Fibroblast of peridontal ligament (primary cell): Measurements from ENCODE around the gene COX10.
"Not testable (repeated sequence)": the region's sequence is repeated elsewhere in the genome, so short reads cannot be mapped to it uniquely, and the experiment has no call there.

Source experiments
- DNase-seq: peaks from one replicate; pipeline ENCODE4 v3.0.0-alpha.2; 2010; ENCODE audit errors: extremely low read depth

The COX10 gene

GRCh38 chr17:14123619-14124278 lies 54.4 kb downstream of the COX10 start:
- DNase-seq: peak; percentile 37

GRCh38 chr17:14124854-14125253 lies 55.5 kb downstream of the COX10 start:
- DNase-seq: no peak

- no peak for DNase-seq
These were observed 56.3 kb downstream of the COX10 start for GRCh38 chr17:14125518-14126137.

DNA sequence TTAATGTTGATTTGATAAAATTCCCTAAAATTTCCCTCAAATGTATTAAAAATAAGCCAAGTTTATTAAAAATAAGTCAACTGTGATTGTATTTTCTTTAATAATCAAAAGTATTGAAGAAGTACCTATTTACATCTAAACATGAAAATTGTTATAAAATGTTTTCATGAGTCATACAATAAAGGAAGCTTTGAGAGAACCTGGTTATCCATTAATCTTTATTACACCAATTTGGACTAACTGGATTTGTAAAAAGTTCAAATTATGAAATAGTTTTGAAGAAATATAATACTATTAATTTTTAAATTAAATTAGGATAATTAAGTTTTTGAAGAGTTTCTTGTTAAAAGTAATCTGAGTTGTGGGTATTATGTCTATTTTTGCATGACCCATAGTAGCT lies 63.8 kb downstream of the COX10 start:
- DNase-seq: no peak

DNA sequence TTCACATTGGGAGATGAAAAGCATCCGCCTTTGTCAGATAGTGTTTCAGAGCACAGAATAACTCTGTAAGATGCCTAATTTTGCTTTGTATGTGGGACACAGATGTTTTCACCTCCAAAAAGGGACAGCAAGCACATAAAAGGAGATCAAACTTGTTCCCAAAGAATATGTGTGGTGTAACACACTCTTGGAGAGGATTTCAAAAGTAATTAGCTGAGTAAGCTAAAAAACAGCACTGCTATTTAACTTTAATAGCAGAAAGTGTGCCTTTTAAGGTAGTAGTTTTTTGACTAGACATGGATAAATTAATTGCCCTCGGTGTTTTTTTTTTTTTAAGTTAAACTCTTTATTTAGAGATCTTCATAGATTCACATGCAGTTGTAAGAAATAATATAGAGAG lies 65.2 kb downstream of the COX10 start:
- DNase-seq: no peak

DNA sequence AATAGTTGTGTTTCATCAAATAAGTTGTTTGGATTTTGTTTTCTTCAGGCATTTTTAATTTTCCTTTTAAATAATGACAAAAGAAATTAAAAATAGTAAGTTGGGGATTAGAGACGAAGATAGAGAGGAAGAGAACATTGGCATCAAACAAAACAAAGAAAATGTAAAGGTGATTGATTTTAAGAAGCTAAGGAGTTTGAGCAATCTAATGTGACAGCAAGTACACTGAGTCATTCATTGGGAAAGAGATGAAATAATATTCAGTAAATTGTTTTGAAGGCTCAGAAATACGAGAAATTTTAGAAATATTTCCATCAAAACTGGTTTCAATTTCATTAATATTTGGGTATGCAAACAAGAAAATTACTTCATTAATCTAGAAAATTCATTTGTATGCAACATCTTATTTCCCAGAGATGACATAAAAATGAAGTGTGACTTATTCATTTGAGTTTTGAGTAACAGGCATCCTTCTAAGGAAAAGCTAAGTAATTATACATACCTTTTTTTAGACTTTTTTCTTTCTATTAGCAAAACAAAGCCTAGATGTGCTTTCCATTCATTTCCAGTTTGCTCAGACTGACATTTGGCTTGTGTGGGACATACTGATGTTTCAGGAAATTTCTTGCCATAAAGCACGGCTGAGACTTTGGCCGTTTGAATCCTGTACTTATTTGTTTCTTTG lies 66.7 kb downstream of the COX10 start:
- no peak for DNase-seq

DNA sequence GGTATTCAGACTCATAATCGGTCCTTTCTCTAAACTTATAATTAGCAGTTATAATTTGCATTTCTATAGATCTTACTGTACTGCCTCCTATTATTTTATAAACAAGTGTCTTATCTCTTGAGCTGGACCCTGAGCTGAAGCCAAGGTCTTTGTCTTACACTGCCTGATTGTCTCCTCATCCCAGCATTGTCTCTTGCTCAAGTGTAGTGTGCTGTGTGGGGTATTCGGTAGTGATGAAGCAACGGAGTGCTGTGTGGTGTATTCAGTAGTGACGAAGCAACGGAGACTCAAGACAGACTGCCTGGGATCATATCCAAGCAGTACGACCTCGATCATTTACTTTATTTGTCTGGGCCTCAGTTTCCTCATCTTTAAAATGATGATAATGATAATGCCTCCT lies 69.3 kb downstream of the COX10 start:
- DNase-seq: no peak

DNA sequence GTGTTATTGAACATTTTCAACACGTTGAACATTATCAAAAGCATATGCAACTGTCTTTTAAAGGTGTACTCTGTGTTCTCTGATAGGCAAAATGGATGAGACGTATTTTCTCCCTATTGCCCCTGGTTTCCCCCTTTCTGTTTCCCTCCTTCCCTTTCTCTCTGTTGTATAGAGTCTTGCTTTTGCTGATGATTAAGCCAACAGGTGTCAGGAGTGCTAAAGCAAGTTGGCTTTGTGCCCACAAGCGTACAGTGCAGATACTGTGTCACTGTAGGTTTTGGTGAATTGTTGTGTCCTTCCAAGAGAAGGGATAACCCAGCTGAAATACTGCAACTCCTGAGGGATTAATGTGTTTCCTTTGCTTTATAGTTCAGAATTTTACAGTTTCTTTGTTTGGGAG lies 74.4 kb downstream of the COX10 start:
- DNase-seq: no peak

- peak; percentile 62 for DNase-seq
These were observed 75.2 kb downstream of the COX10 start for GRCh38 chr17:14144508-14144907.

DNA sequence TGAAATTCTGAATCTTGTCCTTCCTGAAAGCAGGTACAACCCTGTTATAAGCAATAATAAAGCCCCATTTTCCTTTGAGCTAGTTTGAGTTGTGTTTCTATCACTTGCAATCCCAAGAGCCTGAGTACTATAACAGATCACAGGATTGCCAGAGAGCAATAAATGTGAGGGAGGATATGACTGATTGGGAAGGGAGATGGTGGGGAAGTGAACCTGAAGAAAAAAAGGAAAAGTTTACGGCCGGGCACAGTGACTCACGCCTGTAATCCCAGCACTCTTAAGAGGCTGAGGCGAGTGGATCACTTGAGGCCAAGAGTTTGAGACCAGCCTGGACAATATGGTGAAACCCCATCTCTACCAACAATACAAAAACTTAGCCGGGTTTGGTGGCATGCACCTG lies 80.4 kb downstream of the COX10 start:
- no peak for DNase-seq

GRCh38 chr17:14150619-14151018 lies 81.3 kb downstream of the COX10 start:
- no peak for DNase-seq

DNA sequence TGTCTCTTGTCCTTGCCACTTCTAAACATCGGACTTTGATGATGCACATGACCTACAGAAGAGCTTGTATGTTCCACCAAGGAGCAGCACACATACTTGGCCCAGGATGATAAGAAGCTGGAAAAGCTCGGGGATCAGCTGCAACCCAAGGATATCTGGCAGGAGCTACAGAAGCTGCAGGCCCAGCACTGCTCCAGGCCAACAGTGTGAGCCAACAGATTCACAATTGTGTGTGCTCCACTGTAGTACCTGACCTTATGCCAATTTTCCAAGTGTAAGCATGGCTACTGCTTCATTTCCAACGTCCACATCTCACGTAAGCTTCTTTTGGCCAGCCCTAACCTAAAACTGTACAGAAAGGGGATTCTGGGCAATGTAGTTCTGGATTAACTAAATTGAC lies 83.4 kb downstream of the COX10 start:
- no peak for DNase-seq

DNA sequence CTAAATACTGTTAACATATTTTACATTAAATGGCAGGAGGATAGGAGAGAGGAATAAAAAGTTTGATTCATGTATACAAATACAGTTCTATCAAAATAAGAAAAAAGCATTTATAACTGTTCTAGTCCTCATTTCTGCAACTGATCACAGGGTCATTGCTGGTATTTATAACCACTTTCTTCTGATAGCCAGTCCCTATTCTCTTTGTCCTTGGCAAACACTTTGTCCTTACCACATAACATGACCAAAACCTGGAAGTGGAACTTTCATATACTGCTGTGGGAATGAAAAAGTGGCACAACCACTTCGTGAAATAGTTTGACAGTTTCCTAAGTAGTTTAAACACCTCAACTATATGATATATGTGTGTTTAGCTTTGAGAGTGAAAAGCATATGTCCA lies 84.1 kb downstream of the COX10 start:
- no peak for DNase-seq

DNA sequence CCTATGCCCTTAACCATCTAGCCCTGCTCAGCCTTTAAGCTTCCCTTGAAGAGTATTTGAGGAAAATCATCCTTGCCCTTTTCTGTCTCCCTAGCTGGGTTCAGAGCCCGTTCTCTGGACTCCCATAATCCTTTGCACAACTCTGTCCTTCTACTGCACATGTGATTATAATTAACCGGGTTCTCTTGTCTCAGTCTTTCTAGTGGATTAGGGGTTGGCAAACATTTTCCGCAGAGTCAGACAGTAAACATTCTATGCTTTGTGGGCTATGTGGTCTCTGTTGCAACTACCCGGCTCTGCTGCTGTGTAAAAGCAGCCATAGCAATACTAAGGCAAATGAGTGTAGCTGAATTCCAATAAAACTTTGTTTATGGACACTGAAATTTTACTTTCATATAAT lies 87.4 kb downstream of the COX10 start:
- peak; percentile 98 for DNase-seq

- DNase-seq: no peak
These were observed 88.5 kb downstream of the COX10 start for GRCh38 chr17:14157822-14158221.

- no peak for DNase-seq
These were observed 89.4 kb downstream of the COX10 start for GRCh38 chr17:14158707-14159106.

DNA sequence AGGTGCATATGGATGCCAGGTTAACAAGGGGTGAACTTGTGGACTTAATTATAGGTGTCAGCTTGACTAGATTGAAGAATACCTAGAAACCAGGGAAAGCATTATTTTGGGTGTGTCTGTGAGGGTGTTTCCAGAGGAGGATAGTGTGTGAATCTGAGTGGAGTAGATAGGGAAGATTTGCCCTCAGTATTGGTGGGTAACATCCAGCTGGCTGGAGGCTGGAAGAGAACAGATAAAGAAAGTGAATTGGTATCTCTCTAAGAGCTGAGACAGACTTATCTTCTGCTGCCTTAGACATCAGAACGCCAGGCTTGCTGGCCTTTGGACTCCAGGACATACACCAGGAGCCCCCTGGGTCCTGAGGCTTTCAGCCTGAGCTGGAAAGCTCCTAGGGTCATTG lies 92.1 kb downstream of the COX10 start:
- DNase-seq: no peak

DNA sequence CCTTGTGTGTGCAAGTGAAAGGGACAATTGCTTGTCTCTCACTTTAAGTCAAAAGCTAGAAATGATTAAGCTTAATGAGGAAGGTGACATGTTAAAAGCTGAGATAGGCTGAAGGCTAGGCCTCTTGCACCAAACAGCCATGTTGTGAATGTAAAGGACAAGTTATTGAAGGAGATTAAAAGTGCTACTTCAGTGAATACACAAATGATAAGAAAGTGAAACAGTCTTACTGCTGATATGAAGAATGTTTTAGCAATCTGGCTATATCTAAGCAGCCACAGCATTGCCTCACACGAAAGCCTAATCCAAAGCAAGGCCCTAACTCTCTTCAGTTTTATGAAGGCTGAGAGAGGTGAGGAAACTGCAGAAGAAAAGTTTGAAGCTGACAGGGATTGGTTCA lies 96.3 kb downstream of the COX10 start:
- DNase-seq: no peak

GRCh38 chr17:14167831-14168230 lies 98.5 kb downstream of the COX10 start:
- not testable (repeated sequence) for DNase-seq

DNA sequence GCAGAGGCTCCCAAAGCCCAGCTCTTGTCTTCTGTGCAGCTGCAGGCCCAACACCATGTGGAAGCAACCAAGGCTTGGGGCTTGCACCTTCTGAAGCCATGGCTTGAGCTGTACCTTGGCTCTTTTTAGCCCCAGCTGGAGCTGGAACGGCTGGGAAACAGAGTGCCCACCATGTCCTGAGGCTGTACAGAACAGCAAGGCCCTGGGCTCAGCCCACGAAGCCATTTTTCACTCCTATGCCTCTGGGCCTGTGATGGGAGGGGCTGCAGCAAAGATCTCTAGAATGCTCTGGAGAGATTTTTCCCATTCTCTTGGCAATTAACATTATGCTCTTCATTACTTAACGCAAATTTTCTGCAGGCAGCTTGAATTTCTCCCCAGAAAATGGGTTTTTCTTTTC lies 99.3 kb downstream of the COX10 start:
- DNase-seq: no peak

DNA sequence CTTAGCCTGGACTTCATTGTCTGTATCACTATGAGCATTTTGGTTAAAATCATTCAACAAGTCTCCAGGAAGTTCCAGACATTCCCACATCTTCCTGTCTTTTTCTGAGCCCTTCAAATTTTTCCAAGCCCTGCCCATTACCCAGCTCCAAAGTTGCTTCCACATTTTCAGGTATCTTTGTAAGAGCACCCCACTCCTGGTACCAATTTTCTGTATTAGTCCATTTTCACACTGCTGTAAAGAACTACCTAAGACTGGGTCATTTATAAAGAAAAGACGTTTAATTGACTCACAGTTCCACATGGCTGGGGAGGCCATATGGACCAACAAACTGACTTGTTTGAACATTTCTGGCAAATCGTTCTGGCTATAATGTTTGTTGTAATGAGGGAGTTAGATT lies 100.0 kb downstream of the COX10 start:
- no peak for DNase-seq

- DNase-seq: no peak
These were observed 100.6 kb downstream of the COX10 start for GRCh38 chr17:14169901-14170300.

DNA sequence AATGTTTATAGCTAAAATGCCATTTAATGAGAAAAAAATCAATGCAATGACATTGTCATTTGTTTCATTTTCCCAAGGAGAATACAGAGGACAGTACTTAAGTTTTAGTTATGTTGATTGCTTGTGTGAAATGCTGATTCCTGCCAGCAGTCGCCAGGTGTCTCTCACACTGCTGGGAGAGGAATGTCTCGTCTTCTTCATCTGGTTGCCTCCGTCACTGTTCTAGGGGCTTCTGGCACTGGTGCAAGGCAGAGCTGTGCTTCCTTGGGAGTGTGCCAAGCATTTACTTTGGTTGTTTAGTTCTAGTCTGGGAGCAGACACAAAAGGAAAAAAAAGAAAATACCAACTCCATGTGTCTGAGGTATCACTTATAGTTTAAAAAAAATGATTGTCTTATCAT lies 107.7 kb downstream of the COX10 start:
- not testable (repeated sequence) for DNase-seq
